Karpas-422 (cell line): ENCODE data around the gene DPP3. TPM values are rescaled to one million over a fixed set of nuclear protein-coding genes. Genes with fewer than 3 reads are reported as not detected.
"Not testable (repeated sequence)": the region's sequence is repeated elsewhere in the genome, so short reads cannot be mapped to it uniquely, and the experiment has no call there.

Experiments used
- DNase-seq: peaks from one replicate; pipeline ENCODE4 v3.0.0-alpha.2; 2015
- H2AFZ ChIP-seq: fragments of 200-600 bp; sonication (generic); 2 replicates; pipeline ENCODE4 v1.6.1; 2014; ENCODE audit warnings: antibody characterized with exemption, low read length, mixed read lengths
- H3K27ac ChIP-seq: fragments of 200-600 bp; sonication (generic); 2 replicates; pipeline ENCODE4 v1.5.1; 2014; ENCODE audit warnings: mild to moderate bottlenecking, low read length, moderate library complexity
- H3K27me3 ChIP-seq: fragments of 200-600 bp; sonication (generic); 2 replicates; pipeline ENCODE4 v1.6.1; 2014; ENCODE audit warnings: low read length, mixed read lengths
- H3K36me3 ChIP-seq: fragments of 200-600 bp; sonication (generic); 2 replicates; pipeline ENCODE4 v1.6.1; 2014; ENCODE audit warnings: low read length, mixed read lengths; ENCODE audit not compliant: insufficient read depth
- H3K4me1 ChIP-seq: fragments of 200-600 bp; sonication (generic); 2 replicates; pipeline ENCODE4 v1.6.1; 2014; ENCODE audit warnings: mild to moderate bottlenecking, low read length, mixed read lengths
- H3K4me2 ChIP-seq: fragments of 200-600 bp; sonication (generic); 2 replicates; pipeline ENCODE4 v1.6.1; 2014; ENCODE audit warnings: low read length, low read depth, mild to moderate bottlenecking; ENCODE audit not compliant: poor library complexity, severe bottlenecking
- H3K4me3 ChIP-seq: fragments of 200-600 bp; sonication (generic); 2 replicates; pipeline ENCODE4 v1.5.1; 2014; ENCODE audit warnings: mild to moderate bottlenecking, antibody characterized with exemption, low read length, mixed read lengths
- H3K79me2 ChIP-seq: fragments of 200-600 bp; sonication (generic); 2 replicates; pipeline ENCODE4 v1.6.1; 2014; ENCODE audit warnings: mild to moderate bottlenecking, low read length, mixed read lengths
- H3K9ac ChIP-seq: fragments of 200-600 bp; sonication (generic); 2 replicates; pipeline ENCODE4 v1.6.0; 2014; ENCODE audit warnings: low read length
- H3K9me2 ChIP-seq: fragments of 200-600 bp; sonication (generic), shearing (Covaris generic); replicated peaks from 2 replicates; pipeline ENCODE4 v1.6.0; 2014; ENCODE audit warnings: mild to moderate bottlenecking, low read length, moderate library complexity; ENCODE audit not compliant: insufficient read depth
- H3K9me3 ChIP-seq: fragments of 300-700, 200-600 bp; sonication (generic); 2 replicates; pipeline ENCODE4 v1.6.1; 2014; ENCODE audit warnings: low read length, mixed read lengths
- H4K20me1 ChIP-seq: fragments of 200-600 bp; sonication (generic); 2 replicates; pipeline ENCODE4 v1.6.1; 2014; ENCODE audit warnings: mild to moderate bottlenecking, antibody characterized with exemption, low read length, low read depth; ENCODE audit not compliant: insufficient read depth
- total RNA-seq: library from RNA; depleted of rRNA; stranded (reverse); fragments of >200 nt; shearing (Covaris generic); gene quantifications from 2 replicates; pipeline ENCODE4 v1.2.3, GENCODE V29; 2014; ENCODE audit warnings: low replicate concordance

The DPP3 gene
- total RNA-seq, 1 experiment from 2014 or later: 91.5 TPM

- H3K9me2 ChIP-seq: no peaks in the 10 kb centered on the region
- H3K9me3 ChIP-seq: no peaks in the 10 kb centered on the region
- H3K9ac ChIP-seq: peak overlapping the region; percentile 12; the same call in 1 of the 2 replicates
- H3K4me1 ChIP-seq: peaks cover 13% of the 10 kb centered on the region
- DNase-seq: peak; percentile 63
- no peaks in the 10 kb centered on the region for H3K27me3 ChIP-seq
- no peaks in the 10 kb centered on the region for H4K20me1 ChIP-seq
- H2AFZ ChIP-seq: no peak overlapping the region
- H3K4me3 ChIP-seq: peak overlapping the region; percentile 14; the same call in 1 of the 2 replicates
- H3K79me2 ChIP-seq: no peaks in the 10 kb centered on the region
- no peaks in the 10 kb centered on the region for H3K36me3 ChIP-seq
- H3K27ac ChIP-seq: no peak overlapping the region
- H3K4me2 ChIP-seq: peak overlapping the region; percentile 42
Observed at GRCh38 chr11:66459138-66459778, 21.0 kb upstream of the DPP3 start.

GRCh38 chr11:66462010-66462409 is 18.2 kb upstream of the DPP3 start:
- no peaks in the 10 kb centered on the region for H3K36me3 ChIP-seq
- no peak overlapping the region for H3K27ac ChIP-seq
- H3K9me3 ChIP-seq: no peaks in the 10 kb centered on the region
- no peaks in the 10 kb centered on the region for H3K79me2 ChIP-seq
- no peak overlapping the region for H2AFZ ChIP-seq
- peaks cover 31% of the 10 kb centered on the region for H3K4me1 ChIP-seq
- no peaks in the 10 kb centered on the region for H3K27me3 ChIP-seq
- H4K20me1 ChIP-seq: no peaks in the 10 kb centered on the region
- no peak overlapping the region for H3K4me3 ChIP-seq
- no peaks in the 10 kb centered on the region for H3K9me2 ChIP-seq
- no peak overlapping the region for H3K4me2 ChIP-seq
- DNase-seq: no peak
- H3K9ac ChIP-seq: no peak overlapping the region

GRCh38 chr11:66462911-66463310 is 17.3 kb upstream of the DPP3 start:
- Histone ChIP-seq H3K4me3 (no peak overlapping the region), H3K9me3 (no peaks in the 10 kb centered on the region), H3K27ac (no peak overlapping the region), H2AFZ (no peak overlapping the region), H4K20me1 (peaks cover 6% of the 10 kb centered on the region; the same call in 1 of the 2 replicates), H3K4me1 (peaks cover 39% of the 10 kb centered on the region), H3K36me3 (no peaks in the 10 kb centered on the region), H3K27me3 (no peaks in the 10 kb centered on the region), H3K9me2 (no peaks in the 10 kb centered on the region), H3K79me2 (no peaks in the 10 kb centered on the region), H3K4me2 (no peak overlapping the region), H3K9ac (no peak overlapping the region)
- peak; percentile 37 for DNase-seq

GRCh38 chr11:66464116-66464515 is 16.1 kb upstream of the DPP3 start:
- H3K9me3 ChIP-seq, H3K79me2 ChIP-seq, H3K27me3 ChIP-seq, H3K4me2 ChIP-seq, H4K20me1 ChIP-seq, H3K36me3 ChIP-seq, H3K4me3 ChIP-seq, H2AFZ ChIP-seq, H3K27ac ChIP-seq, H3K9me2 ChIP-seq, DNase-seq, H3K9ac ChIP-seq: not testable (repeated sequence)
- H3K4me1 ChIP-seq: peaks cover 34% of the 10 kb centered on the region

GRCh38 chr11:66464916-66465315 is 15.3 kb upstream of the DPP3 start:
- Histone ChIP-seq H3K9ac (peak overlapping the region; percentile 46), H4K20me1 (peaks cover 8% of the 10 kb centered on the region; the same call in 1 of the 2 replicates), H3K27ac (no peak overlapping the region), H3K4me2 (peak overlapping the region; percentile 58), H3K4me1 (peaks cover 27% of the 10 kb centered on the region), H3K9me3 (no peaks in the 10 kb centered on the region), H3K9me2 (no peaks in the 10 kb centered on the region), H3K4me3 (peak overlapping the region; percentile 31; the same call in 1 of the 2 replicates), H2AFZ (no peak overlapping the region), H3K36me3 (no peaks in the 10 kb centered on the region), H3K79me2 (no peaks in the 10 kb centered on the region), H3K27me3 (no peaks in the 10 kb centered on the region)
- DNase-seq: no peak

GRCh38 chr11:66465373-66466224 is 14.6 kb upstream of the DPP3 start:
- no peaks in the 10 kb centered on the region for H3K36me3 ChIP-seq
- H3K9me3 ChIP-seq: no peaks in the 10 kb centered on the region
- peak overlapping the region; percentile 58 for H3K4me2 ChIP-seq
- H3K4me3 ChIP-seq: peak overlapping the region; percentile 31
- H3K9ac ChIP-seq: peak overlapping the region; percentile 46
- H2AFZ ChIP-seq: no peak overlapping the region
- H3K79me2 ChIP-seq: no peaks in the 10 kb centered on the region
- no peaks in the 10 kb centered on the region for H3K9me2 ChIP-seq
- H3K27me3 ChIP-seq: no peaks in the 10 kb centered on the region
- H4K20me1 ChIP-seq: peaks cover 8% of the 10 kb centered on the region; the same call in 1 of the 2 replicates
- H3K4me1 ChIP-seq: peaks cover 27% of the 10 kb centered on the region
- peak; percentile 64 for DNase-seq
- H3K27ac ChIP-seq: no peak overlapping the region

- H3K4me3 ChIP-seq: peak within 1 kb of the TSS; percentile 83
- H3K79me2 ChIP-seq: no peaks in the 10 kb centered on the region
- no peaks in the 10 kb centered on the region for H3K27me3 ChIP-seq
- no peaks in the 10 kb centered on the region for H3K9me2 ChIP-seq
- H3K36me3 ChIP-seq: no peaks in the 10 kb centered on the region
- H3K4me1 ChIP-seq: peaks cover 27% of the 10 kb centered on the region
- H2AFZ ChIP-seq: peak within 1 kb of the TSS; percentile 49; the same call in 1 of the 2 replicates
- H3K9ac ChIP-seq: peak within 1 kb of the TSS; percentile 76
- peak; percentile 96 for DNase-seq
- H4K20me1 ChIP-seq: peaks cover 8% of the 10 kb centered on the region; the same call in 1 of the 2 replicates
- H3K27ac ChIP-seq: no peak within 1 kb of the TSS
- H3K4me2 ChIP-seq: peak within 1 kb of the TSS; percentile 91
- H3K9me3 ChIP-seq: no peaks in the 10 kb centered on the region
Observed at GRCh38 chr11:66466225-66467033, 13.8 kb upstream of the DPP3 start, which contains the start of gene PELI3. PELI3 (plus strand) TSS chr11:66466905; CDS start chr11:66468129, 1,224 bp downstream.
